Mammary epithelial cell (primary cell): ENCODE data around the gene INSYN2B.

Source experiments
- EZH2 ChIP-seq: IDR thresholded peaks from 2 replicates; pipeline ENCODE4 v1.6.1; 2012; ENCODE audit warnings: low read length, inconsistent platforms, borderline replicate concordance
- TF ChIP-seq, protein P1 (sequence below), 2 donors: IDR thresholded peaks in 1 of 2; conservative IDR thresholded peaks in 1 of 2; 2 replicates each; pipeline ENCODE4 v1.5.1; 2011 to 2012; ENCODE audit warnings: inconsistent platforms in 2 of 2, low read length in 2 of 2, mild to moderate bottlenecking in 2 of 2, control low read depth in 1 of 2, low read depth in 1 of 2; ENCODE audit not compliant: insufficient read depth in 1 of 2; ENCODE audit errors: extremely low read depth in 1 of 2

DNA sequence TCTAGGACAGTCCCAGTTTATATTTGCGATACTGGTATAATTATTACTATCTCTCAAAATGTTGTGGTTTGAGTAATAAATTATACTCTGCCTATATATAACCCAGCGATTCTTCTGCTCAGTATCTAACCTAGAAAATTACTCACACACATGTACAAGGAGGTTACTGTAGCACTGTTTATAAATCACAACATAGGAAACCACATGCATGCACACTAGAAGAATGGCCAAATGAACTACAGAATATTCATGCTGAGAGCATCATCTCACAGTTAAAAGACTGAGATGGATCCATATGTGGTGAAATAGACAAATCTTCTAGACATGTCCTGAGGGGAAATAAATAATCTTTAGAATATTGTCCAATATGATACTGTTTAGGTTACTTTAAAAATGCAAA is 62.1 kb downstream of the INSYN2B start:
- TF ChIP-seq, protein P1, sequence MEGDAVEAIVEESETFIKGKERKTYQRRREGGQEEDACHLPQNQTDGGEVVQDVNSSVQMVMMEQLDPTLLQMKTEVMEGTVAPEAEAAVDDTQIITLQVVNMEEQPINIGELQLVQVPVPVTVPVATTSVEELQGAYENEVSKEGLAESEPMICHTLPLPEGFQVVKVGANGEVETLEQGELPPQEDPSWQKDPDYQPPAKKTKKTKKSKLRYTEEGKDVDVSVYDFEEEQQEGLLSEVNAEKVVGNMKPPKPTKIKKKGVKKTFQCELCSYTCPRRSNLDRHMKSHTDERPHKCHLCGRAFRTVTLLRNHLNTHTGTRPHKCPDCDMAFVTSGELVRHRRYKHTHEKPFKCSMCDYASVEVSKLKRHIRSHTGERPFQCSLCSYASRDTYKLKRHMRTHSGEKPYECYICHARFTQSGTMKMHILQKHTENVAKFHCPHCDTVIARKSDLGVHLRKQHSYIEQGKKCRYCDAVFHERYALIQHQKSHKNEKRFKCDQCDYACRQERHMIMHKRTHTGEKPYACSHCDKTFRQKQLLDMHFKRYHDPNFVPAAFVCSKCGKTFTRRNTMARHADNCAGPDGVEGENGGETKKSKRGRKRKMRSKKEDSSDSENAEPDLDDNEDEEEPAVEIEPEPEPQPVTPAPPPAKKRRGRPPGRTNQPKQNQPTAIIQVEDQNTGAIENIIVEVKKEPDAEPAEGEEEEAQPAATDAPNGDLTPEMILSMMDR (conservative IDR thresholded peaks at IDR 0.05 in 1 of 2, IDR thresholded peaks at IDR 0.05 in 1 of 2; ENCODE audit: extremely low read depth in 1 of 2, insufficient read depth in 1 of 2, low read depth in 1 of 2, low read length in 2 of 2): no peak
- TF ChIP-seq EZH2: no peak
